Ovary (tissue), 9 donors: Measurements from ENCODE around the gene MRPL41. TPM values are rescaled to one million over a fixed set of nuclear protein-coding genes. Genes with fewer than 3 reads are reported as not detected.
"Not testable (repeated sequence)": the region's sequence is repeated elsewhere in the genome, so short reads cannot be mapped to it uniquely, and the experiment has no call there.

ENCODE experiments used
- DNase-seq, 5 donors: peaks; one replicate each; pipeline ENCODE4 v3.0.0-alpha.2; 2019 to 2020
- H3K27ac ChIP-seq, 2 donors: fragments of 200-600 bp; one replicate each; pipeline versions ENCODE4 v1.5.1 to v1.8.0; 2019 to 2022
- H3K27me3 ChIP-seq: fragments of 200-600 bp; one replicate; pipeline ENCODE4 v1.8.0; 2022
- H3K36me3 ChIP-seq: fragments of 200-600 bp; sonication (generic); one replicate; pipeline ENCODE4 v1.5.1; 2019
- H3K4me1 ChIP-seq: one replicate; pipeline ENCODE4 v1.8.1; 2013; ENCODE audit warnings: mild to moderate bottlenecking, moderate library complexity; ENCODE audit not compliant: insufficient read depth
- H3K4me3 ChIP-seq: fragments of 200-600 bp; sonication (generic); one replicate; pipeline ENCODE4 v1.5.1; 2017
- H3K9me3 ChIP-seq, 2 donors: fragments of 200-600 bp in 1 of 2; sonication (generic) in 1 of 2; one replicate each; pipeline versions ENCODE4 v1.5.1 to v1.8.1; 2013 to 2019; ENCODE audit warnings: mild to moderate bottlenecking in 1 of 2, moderate library complexity in 1 of 2
- EP300 ChIP-seq: sonication (generic); formaldehyde crosslinking; IDR thresholded peaks from one replicate; pipeline ENCODE4 v1.6.1; 2017; ENCODE audit warnings: antibody characterized with exemption
- POLR2A ChIP-seq: fragments of 450-650 bp; IDR thresholded peaks from one replicate; pipeline ENCODE4 v1.6.1; 2017; ENCODE audit warnings: antibody characterized with exemption, mild to moderate bottlenecking, moderate library complexity
- WGBS, 3 donors: extraction: QIAGEN DNeasy Blood & Tissue Kit in 1 of 3; methylation state at CpG; one replicate each; pipeline versions ENCODE4 v1.1.5 to v1.1.7; 2013 to 2017; 5-methylcytosine and 5-hydroxymethylcytosine counted together
- intact Hi-C, 4 donors: fragments of 100-400 bp; cut with DNase I; formaldehyde crosslinking; loops; one replicate each; pipeline versions ENCODE4 v1.11.0 to v1.15.1; 2022 to 2023
- polyA plus RNA-seq, 2 donors: library from polyadenylated mRNA; stranded (reverse); fragments of 200-250 nt in 1 of 2; fragments of 350-450 nt in 1 of 2; fragmentation: Illumina TruSeq in 1 of 2; extraction: RNeasy Lipid Tissue Mini Kit (QIAGEN cat#74804) in 1 of 2; gene quantifications; one replicate each; pipeline ENCODE4 v1.2.3, GENCODE V29; 2013 to 2014
- total RNA-seq, 7 donors: library from RNA; depleted of rRNA in 2 of 7; stranded (reverse); fragments of >200 nt in 2 of 7; fragmentation: NEBNext Ultra II Directional in 3 of 7; extraction: Animal tissue kit (Norgen Biotek cat#: 25700) in 3 of 7; gene quantifications; one replicate each; pipeline versions ENCODE4 v1.1.0 to v1.2.4, GENCODE V29; 2016 to 2023
- TF ChIP-seq, protein P1 (sequence below), 3 donors: fragments of 450-650 bp in 2 of 3; fragments of 200-600 bp in 1 of 3; IDR thresholded peaks; one replicate each; pipeline versions ENCODE4 v1.5.1 to v1.8.0; 2016 to 2022; ENCODE audit warnings: antibody characterized with exemption in 3 of 3, mild to moderate bottlenecking in 1 of 3
- donor health status: DM: no; HTN: no; CAD: no; lungs with moderate emphysema.
- donor health status: DM: no; HTN: no; CAD: no.
- donor health status: Bipolar disorder and iron deficiency.
- donor health status: DM: yes; HTN: yes; CAD: no.
- donor health status: DM: no; HTN: no; CAD: no.
- donor health status: DM: yes; HTN: yes; CAD: no.

The MRPL41 gene
- total and polyA plus RNA-seq, 9 donors = 1.0 to 61.9 (median 48.3) TPM

DNA sequence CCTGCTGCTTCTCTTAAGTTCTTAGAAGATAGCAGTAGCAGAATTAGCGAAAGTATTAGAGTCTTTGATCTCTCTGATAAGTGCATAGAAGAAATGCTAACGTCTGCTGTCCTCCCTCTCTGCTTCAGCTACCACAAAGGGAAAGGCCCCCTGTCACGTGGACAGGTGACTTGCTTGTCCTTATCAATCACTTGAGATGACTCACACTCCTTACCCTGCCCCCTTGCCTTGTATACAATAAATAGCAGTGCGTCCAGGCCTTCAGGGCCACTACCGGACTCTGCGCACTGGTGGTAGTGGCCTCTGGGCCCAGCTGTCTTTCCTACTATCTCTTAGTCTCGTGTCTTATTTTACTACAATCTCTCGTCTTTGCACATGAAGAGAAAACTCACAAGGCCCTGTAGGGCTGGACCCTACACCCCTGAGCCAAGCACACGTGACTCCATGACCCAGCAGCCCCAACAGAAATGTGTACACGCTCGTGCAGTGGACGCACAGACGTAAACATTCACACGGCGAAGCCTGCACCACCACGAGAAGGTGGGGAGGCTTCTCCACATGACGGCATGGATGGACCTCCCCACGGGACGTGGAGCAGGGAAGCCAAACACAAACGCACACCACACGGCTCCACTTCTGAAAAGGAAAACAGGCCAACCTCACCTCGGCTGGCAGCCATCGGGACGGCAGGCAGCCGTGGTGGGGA lies 39.8 kb upstream of the MRPL41 start:
- DNase-seq = no peak
- 83 to 88% (median 87%) methylated on average over 25 of the region's 25 CpGs for WGBS, 3 donors
- no peaks in the 10 kb centered on the region for H3K4me1 ChIP-seq
- H3K27ac ChIP-seq = no peak overlapping the region
- intact Hi-C loops = no loop called here
- no peak for TF ChIP-seq EP300
- no peak for TF ChIP-seq POLR2A
- TF ChIP-seq, protein P1, sequence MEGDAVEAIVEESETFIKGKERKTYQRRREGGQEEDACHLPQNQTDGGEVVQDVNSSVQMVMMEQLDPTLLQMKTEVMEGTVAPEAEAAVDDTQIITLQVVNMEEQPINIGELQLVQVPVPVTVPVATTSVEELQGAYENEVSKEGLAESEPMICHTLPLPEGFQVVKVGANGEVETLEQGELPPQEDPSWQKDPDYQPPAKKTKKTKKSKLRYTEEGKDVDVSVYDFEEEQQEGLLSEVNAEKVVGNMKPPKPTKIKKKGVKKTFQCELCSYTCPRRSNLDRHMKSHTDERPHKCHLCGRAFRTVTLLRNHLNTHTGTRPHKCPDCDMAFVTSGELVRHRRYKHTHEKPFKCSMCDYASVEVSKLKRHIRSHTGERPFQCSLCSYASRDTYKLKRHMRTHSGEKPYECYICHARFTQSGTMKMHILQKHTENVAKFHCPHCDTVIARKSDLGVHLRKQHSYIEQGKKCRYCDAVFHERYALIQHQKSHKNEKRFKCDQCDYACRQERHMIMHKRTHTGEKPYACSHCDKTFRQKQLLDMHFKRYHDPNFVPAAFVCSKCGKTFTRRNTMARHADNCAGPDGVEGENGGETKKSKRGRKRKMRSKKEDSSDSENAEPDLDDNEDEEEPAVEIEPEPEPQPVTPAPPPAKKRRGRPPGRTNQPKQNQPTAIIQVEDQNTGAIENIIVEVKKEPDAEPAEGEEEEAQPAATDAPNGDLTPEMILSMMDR (IDR thresholded peaks at IDR 0.05) = no peak
- no peaks in the 10 kb centered on the region for H3K9me3 ChIP-seq
- H3K36me3 ChIP-seq = no peaks in the 10 kb centered on the region
- no peak overlapping the region for H3K4me3 ChIP-seq
- H3K27me3 ChIP-seq = no peaks in the 10 kb centered on the region

DNA sequence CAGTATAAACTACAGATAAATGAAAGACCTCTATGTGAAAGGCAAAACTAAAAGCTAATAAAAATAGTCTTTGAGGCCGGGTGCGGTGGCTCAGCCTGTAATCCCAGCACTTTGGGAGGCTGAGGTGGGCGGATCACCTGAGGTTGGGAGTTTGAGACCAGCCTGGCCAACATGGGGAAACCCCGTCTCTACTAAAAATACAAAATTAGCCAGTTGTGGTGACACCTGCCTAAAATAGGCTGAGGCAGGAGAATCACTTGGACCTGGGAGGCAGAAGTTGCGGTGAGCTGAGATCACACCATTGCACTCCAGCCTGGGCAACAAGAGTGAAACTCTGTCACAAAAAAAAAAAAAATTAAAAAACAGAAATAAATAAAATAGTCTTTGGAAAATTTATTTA lies 38.5 kb upstream of the MRPL41 start:
- H3K27ac ChIP-seq, H3K27me3 ChIP-seq, intact Hi-C loops, H3K36me3 ChIP-seq, H3K9me3 ChIP-seq, H3K4me1 ChIP-seq, DNase-seq, H3K4me3 ChIP-seq: not testable (repeated sequence)
- 87 to 92% (median 90%) methylated on average over 5 of the region's 5 CpGs for WGBS, 3 donors

DNA sequence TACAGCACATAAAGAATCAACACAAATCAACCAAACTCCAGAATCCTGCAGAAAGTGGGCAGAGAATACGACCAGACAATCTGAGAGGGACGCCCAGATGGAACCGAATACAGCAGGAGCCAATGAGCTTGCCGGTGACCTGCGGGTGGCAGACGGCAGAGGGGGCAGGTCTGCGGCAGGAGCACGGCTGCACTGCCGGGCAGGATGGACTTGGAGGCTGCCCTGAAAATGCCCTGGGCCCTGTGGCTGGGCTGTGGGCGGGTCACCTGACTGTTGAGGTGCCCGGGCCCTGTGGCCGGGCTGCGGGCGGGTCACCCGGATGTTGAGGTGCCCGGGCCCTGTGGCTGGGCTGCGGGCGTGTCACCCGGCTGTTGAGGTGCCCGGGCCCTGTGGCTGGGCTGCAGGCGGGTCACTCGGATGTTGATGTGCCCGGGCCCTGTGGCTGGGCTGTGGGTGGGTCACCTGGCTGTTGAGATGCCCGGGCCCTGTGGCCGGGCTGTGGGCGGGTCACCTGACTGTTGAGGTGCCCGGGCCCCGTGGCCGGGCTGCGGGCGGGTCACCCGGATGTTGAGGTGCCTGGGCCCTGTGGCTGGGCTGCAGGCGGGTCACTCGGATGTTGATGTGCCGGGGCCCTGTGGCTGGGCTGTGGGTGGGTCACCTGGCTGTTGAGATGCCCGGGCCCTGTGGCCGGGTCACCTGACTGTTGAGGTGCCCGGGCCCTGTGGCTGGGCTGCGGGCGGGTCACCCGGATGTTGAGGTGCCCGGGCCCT lies 37.7 kb upstream of the MRPL41 start:
- H3K4me3 ChIP-seq = not testable (repeated sequence)
- WGBS, 3 donors = 85 to 88% (median 87%) methylated on average over 32 to 42 of the region's 42 CpGs

DNA sequence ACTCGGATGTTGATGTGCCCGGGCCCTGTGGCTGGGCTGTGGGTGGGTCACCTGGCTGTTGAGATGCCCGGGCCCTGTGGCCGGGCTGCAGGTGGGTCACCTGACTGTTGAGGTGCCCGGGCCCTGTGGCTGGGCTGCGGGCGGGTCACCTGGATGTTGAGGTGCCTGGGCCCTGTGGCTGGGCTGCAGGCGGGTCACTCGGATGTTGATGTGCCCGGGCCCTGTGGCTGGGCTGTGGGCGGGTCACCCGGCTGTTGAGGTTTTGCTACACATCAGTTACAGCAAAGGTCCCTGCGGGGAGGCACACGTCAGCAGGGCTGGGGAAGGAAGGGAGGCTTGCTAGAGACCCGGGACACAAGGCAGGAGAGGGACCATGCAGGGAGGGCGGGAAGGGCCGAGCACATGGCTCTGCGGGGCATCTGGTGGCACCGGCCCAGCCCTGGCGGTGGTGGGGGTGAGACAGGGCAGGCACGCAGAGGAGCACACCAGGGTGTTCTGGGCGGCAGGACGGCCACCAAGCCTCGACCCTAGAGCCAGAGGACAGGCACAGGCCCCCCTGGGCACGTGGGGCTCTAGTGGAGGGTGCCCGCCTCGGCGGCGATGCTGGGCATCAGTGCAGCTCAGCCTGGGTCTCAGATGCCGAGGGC lies 36.9 kb upstream of the MRPL41 start:
- intact Hi-C loops = no loop called here
- Histone ChIP-seq H3K9me3 (no peaks in the 10 kb centered on the region), H3K27ac (no peak overlapping the region), H3K4me3 (no peak overlapping the region), H3K36me3 (no peaks in the 10 kb centered on the region), H3K4me1 (no peaks in the 10 kb centered on the region), H3K27me3 (no peaks in the 10 kb centered on the region)
- TF ChIP-seq, protein P1 (IDR thresholded peaks at IDR 0.05) = no peak
- TF ChIP-seq EP300 (no peak), POLR2A (no peak)
- WGBS, 3 donors = 86 to 92% (median 86%) methylated on average over 19 to 30 of the region's 30 CpGs
- peak in 1 of 5 donors; percentile 6 for DNase-seq

More for the DNA sequence above, 37.7 kb upstream of the MRPL41 start:
- intact Hi-C loops, H3K4me1 ChIP-seq, H3K27ac ChIP-seq, H3K36me3 ChIP-seq, H3K9me3 ChIP-seq, H3K27me3 ChIP-seq, DNase-seq: not testable (repeated sequence)

DNA sequence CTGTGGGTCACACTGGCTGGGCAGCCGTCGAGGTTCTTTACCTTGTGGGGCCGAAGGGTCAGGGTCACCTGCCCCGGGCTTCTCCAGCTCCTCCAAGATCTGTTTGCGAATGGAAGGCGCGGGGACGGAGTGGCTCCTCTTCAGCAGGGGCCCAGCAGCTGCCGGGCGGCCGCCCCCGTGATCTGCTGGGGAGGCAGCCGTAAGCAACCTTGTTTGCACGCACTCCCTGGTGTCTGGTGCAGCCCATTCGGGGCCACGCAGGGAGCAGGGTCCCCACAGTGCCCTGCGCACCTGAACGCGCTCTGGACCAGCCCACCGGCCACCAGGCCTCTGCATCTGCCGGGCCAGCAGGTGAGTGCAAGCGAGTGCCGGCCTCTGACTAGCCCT lies 36.3 kb upstream of the MRPL41 start:
- H3K27ac ChIP-seq = no peak overlapping the region
- no peaks in the 10 kb centered on the region for H3K36me3 ChIP-seq
- no peaks in the 10 kb centered on the region for H3K9me3 ChIP-seq
- no peak overlapping the region for H3K4me3 ChIP-seq
- H3K4me1 ChIP-seq = no peaks in the 10 kb centered on the region
- no peaks in the 10 kb centered on the region for H3K27me3 ChIP-seq
- intact Hi-C loops = no loop called here
- whole genome bisulfite sequencing, 3 donors = 78 to 85% (median 79%) methylated on average over 21 to 23 of the region's 23 CpGs
- DNase-seq = peak in 1 of 5 donors; percentile 19
- TF ChIP-seq, protein P1 (IDR thresholded peaks at IDR 0.05) = no peak
- TF ChIP-seq EP300 (no peak), POLR2A (no peak)
